Activated CD4-positive, alpha-beta T cell treated with anti-CD3 and anti-CD28 coated beads, Interleukin-2, amount 50 U/mL, for 16 hours (primary cell): ENCODE measurements around the gene OR3A3.
"Not testable (repeated sequence)": the region's sequence is repeated elsewhere in the genome, so short reads cannot be mapped to it uniquely, and the experiment has no call there.

Experiments used
- DNase-seq: peaks from one replicate; pipeline ENCODE4 v3.0.0-alpha.2; 2020

OR3A3 gene

DNA sequence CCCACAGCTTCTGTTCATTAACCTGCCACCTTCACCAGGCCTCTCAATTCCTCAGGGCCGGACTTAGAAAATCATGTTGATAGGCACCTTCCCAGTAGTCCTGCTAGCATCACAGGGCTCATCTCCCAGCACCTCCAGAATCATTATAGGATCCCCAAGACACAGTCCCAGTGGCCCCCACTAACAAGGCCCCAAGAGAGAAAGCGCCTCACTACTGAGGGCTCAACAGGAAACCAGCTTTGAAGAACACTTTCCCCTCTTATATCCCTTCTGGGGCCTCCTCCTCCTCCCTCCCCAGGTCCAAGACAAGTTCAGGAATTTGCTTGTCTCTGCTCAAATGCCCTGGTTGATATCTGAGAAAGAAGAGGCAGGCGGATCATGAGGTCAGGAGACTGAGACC, at the start of gene OR3A3:
TSS of gene OR3A3 (plus strand) at position 301 of the 400 bp plus-strand sequence.
- no peak for DNase-seq

DNA sequence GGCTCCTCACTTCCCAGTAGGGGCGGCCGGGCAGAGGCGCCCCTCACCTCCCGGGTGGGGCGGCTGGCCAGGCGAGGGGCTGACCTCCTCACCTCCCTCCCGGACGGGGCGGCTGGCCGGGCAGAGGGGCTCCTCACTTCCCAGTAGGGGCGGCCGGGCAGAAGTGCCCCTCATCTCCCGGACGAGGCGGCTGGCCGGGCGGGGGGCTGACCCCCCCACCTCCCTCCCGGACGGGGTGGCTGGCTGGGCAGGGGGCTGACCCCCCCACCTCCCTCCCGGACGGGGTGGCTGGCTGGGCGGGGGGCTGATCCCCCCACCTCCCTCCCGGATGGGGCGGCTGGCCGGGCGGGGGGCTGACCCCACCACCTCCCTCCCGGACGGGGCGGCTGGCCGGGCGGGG, 40.0 kb upstream of the OR3A3 start:
- not testable (repeated sequence) for DNase-seq

DNA sequence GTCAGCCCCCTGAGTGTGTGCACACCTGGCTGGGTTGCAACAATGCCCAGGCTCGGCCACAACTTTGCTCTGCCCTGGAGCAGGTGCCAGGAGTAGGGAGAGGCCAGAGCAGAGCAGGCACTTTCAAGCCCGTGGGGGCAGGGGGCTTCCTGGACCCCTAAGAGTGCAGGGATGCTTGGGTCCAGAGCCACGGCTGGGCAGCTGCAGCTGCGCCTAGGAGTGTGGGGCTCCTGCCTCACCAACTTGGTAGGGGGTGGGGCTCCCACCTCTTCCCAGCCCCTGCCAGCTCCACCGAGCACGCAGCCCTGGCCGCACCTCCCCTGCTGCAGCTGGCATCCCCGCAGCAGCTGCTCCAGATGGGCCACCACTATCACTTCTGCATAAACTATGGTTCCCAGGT, 32.8 kb upstream of the OR3A3 start:
- DNase-seq = no peak

DNA sequence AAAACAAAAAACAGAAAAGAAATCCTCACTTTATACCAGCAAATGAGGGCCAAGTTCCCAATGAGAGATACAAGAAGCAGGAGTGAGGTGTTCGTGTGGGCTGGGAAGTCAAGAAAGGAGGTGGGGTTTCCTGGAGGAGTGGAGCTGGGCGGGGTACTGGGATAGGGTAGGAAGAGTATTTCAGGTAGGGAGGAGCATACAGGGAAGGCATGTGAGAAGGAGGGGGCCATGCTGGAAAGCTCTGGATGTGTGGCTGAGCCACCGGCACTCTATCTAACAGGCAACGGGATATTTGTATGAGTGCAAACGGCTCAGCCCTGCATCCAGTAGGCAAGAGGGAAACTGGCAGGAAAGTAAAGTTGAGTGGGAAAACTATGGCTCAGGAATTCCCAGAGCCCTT, 29.2 kb upstream of the OR3A3 start:
- DNase-seq = no peak

DNA sequence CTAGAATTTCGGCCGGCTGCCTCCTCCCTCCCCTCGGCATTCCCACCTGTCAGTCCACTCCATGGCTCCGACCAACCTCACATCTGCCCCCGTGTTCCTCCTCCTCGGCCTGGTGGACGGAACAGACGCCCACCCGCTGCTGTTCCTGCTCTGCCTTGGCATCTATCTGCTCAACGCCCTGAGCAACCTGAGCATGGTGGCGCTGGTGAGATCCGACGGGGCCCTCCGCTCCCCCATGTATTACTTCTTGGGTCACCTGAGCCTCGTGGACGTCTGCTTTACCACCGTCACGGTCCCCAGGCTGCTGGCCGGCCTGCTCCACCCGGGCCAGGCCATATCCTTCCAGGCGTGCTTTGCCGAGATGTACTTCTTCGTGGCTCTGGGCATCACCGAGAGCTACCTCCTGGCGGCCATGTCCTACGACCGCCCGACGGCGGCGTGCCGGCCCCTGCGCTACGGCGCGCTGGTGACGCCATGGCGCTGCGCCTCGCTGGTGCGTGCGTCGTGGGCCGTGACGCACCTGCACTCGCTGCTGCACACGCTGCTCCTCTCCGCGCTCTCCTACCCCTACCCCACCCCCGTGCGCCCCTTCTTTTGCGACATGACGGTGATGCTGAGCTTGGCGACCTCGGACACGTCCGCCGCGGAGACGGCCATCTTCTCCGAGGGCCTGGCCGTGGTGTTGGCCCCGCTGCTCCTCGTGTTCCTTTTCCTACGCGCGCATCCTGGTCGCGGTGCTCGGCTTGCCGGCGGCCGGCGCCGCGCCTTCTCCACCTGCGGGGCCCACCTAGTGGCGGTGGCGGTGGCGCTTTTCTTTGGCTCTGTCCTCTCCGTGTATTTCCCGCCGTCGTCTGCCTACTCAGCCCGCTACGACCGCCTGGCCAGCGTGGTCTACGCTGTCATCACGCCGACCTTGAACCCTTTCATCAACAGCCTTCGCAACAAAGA, 25.0 kb upstream of the OR3A3 start, which contains the start of gene OR3A2:
TSS of gene OR3A2 (minus strand) at position 440 of the 948 bp plus-strand sequence.
- DNase-seq = peak; percentile 8

GRCh38 chr17:3389791-3390190, 21.4 kb upstream of the OR3A3 start:
- no peak for DNase-seq

GRCh38 chr17:3397801-3398200, 13.4 kb upstream of the OR3A3 start:
- DNase-seq = not testable (repeated sequence)

DNA sequence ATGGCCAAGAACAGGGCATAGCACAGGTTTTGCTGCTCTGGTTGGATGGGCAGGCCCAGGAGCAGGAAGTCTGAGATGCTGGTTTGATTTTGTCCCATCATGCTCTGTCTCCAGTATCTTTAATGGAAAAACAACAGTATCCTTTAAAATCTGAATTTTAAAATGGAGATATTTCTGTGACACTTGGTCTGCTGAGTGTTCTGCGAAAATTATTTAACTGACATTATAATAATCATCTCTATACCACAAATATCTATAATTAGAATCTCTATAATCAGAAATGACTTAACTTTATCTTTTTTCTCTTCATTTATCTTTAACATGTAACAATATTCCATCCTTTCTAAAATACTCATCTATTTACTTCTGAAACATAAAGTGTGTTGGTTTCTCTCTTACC, 12.9 kb upstream of the OR3A3 start, which contains the start of gene OR1E1:
TSS of gene OR1E1 (minus strand) at position 101 of the 400 bp plus-strand sequence. CDS start at position 101, 0 bp downstream.
- DNase-seq = no peak

DNA sequence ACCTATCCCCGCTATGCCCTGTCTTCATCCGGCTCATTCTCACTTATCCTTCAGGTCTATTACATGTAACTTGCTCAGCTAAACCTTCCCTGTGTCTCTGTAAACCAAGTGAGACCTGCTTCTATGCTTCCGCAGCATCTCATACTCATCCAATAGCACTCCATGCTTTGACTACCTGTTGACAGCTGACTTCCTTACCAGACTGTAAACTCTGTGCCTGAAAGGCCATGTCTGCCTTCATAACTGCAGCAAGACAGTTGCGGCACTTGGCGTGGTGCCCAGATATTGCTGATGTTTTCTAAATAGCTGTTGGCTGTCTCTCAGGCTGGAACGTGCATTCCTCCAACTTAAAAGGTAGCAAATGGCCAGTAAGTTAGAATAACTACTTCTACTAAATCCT, 11.1 kb upstream of the OR3A3 start:
- no peak for DNase-seq

DNA sequence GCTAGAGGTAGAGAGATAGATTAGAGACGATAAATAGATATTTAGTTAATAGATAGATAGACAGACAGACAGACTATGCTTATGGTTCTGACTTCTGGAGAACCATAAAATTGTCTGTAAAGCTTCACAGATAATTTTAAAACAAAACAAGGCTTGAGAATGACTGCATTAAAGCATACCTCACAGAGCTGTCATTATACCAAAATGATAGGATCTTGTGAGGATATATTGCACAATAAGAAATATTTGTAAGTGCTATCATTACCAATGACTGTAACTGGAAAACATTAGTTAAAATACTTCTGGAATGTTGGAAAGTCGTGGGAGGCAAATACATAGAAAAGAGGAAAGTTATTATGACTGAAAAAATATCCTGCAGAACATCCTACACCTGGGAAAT, 9.4 kb upstream of the OR3A3 start:
- DNase-seq = no peak

- DNase-seq = not testable (repeated sequence)
Observed at GRCh38 chr17:3403856-3404255, 7.3 kb upstream of the OR3A3 start.

GRCh38 chr17:3412216-3412615, 1.0 kb downstream of the OR3A3 start:
- DNase-seq = not testable (repeated sequence)

GRCh38 chr17:3415610-3416009, 4.4 kb downstream of the OR3A3 start:
- no peak for DNase-seq

- DNase-seq = no peak
Observed at GRCh38 chr17:3418222-3418621, 7.1 kb downstream of the OR3A3 start.

DNA sequence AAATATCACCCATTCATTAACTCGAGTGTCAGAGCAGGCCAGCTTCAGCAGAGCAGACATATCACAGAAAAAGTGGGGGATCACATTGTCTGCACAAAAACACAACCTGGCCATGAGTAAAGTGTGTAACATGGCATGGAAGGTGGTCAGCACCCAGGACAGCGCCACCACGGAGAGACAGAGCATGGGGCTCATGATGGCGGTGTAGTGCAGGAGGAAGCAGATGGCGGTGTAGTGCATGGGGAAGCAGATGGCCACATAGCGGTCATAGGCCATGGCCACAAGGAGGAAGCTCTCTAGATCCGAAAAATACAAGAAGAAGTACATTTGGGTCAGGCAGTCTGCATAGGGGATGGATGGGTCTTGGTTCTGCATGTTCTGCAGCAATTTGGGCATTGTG, 22.0 kb downstream of the OR3A3 start:
- DNase-seq = not testable (repeated sequence)

DNA sequence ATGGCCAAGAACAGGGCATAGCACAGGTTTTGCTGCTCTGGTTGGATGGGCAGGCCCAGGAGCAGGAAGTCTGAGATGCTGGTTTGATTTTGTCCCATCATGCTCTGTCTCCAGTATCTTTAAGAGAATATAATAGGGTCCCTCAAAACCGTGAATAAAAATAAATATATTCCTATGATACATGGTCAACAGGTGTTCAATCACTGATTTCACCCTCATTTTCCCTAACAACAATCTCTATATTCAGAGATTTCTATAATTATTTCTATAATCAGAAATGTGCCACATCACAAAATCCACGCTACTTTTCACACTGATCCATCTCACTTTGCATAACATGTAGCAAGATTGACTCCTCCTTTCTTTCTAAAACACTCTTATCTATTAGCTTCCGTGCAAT, 22.6 kb downstream of the OR3A3 start, which contains the start of gene OR1E2:
TSS of gene OR1E2 (minus strand) at position 101 of the 400 bp plus-strand sequence. CDS start at position 101, 0 bp downstream.
- DNase-seq = no peak

- no peak for DNase-seq
Observed at GRCh38 chr17:3438368-3438767, 27.2 kb downstream of the OR3A3 start.

DNA sequence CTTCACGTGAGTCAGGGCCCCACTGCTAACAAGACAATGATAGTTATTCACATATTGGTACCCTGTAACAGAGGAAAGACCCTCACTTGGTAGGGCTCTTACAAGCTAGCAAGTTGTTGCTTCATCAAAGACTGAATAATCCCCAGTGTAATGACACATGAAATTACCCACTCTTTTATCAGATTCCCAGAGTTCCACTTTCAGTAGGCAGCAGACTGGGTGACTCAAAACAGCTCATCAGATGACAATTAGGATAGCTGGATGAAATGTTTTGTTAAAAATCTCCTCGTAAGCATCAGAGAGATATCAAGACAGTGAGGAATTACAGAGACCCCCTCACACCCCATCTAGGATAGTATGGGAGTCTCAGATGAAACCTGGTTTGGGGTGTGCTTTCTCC, 29.3 kb downstream of the OR3A3 start:
- no peak for DNase-seq

DNA sequence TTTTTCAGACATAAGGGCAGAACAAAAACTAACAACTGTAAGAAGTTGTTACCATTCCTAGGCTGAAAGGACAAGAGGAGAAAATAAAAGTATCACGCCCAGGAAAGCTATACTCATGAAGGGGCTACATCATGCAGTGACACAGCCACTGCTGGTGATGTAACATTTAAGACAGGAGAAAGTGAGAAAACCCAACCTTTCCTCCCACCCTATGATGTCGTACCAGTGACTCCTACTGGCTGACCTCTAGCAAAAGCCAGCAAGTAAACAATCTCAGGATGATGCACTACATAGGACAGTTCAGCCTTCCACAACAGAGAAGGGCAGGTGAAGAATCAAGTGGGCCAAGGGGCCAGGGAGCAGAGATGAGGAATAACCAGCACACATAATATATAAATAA, 36.5 kb downstream of the OR3A3 start:
- peak; percentile 2 for DNase-seq

DNA sequence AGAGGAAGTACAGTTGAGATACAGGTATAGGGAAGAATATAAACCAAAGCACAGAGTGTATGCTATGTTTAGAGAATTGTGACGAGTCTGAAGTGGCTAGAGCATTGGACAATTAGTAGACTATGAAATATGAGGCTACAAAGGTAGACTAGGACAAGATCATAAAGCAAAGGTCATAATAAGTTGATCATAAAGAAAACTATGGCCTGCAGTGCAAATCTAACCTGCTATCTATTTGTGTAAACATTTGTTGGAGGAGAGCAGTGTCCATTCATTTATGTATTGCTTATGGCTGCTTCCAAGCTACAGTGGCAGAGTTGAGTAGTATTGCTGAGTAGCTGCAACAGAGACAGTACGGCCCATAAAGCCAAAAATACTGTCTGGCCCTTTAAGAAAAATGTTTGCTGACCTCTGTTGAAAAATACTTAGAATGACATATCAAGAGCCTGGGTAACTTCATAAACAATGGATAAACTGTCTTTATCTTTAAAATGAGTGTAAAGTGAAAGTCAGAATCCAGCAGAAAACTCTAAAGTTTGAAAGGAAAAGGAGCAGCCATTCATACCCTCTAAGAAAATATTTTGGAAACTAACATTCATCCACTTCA, 37.0 kb downstream of the OR3A3 start:
- DNase-seq = no peak

DNA sequence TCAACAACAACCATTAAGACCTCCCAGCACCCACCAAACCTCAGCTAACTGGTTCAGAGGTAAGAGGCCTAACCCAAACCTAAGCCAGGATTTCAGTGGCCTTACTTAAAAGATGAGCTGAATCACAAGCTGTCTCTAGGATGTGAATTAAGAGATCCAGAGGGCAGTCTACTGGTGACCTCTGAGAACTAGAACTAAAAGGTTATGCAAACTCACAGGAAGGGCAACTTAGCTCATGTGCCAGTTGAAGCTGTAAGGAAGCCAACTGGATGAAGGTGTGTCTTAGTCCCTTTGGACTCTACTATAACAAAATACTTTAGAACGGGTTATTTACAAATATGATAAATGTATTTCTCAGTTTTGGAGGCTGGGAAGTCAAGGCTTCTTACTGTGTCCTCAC, 55.2 kb downstream of the OR3A3 start:
- not testable (repeated sequence) for DNase-seq

DNA sequence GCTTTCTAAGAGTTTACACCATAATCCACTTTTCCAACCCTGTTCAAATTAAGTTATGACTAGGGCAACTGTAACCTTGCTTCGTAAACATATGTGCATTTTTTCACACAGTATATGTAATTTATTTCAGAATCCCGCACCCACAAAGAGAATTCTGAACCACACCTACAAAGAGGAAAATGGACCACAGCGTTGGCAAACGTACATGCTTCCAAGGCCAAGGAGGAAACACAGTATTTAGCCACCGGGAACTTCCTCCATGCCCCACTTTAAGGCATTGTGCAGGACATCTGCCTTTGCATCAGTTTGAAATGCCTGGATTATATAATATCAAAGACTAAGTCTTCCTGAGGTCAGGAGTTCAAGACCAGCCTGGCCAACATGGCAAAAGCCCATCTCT, 58.4 kb downstream of the OR3A3 start:
- DNase-seq = no peak

DNA sequence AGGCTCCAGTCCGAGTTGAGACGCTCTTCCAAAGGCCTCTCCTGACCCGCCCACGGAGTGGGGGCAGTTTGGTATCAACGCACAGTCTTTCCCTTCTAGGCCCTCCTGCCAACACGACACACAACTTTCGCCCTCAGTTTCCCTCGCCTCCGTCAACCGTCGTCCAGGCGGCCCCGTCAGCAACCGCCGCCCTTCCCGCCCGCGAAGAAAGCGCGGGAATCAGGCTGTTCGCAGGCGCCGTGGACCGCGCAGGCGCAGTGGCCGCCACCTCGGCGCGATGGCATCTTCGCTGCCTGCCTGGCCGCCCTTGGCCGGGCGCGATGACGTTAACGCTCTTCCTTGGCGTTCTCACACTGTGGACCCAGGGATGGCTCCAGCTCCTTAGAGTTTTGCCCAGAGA, 60.4 kb downstream of the OR3A3 start, which contains the start of gene SPATA22:
TSS of gene SPATA22 (minus strand) at position 221 of the 400 bp plus-strand sequence. CDS start 2,494 bp downstream, outside the sequence.
- DNase-seq = no peak

GRCh38 chr17:3472137-3472536, 61.0 kb downstream of the OR3A3 start:
- no peak for DNase-seq
